K562 (cell line): ENCODE data around the gene PSEN1. TPM values are rescaled to one million over a fixed set of nuclear protein-coding genes. Genes with fewer than 3 reads are reported as not detected.

Experiments used
- ATAC-seq: fragments of 200-7000 bp; cut with Tn5 transposase; 3 replicates; pipeline ENCODE4 v1.9.1; 2020; ENCODE audit warnings: moderate library complexity
- BruUV-seq: library from RNA; stranded (reverse); fragments of 400-500 nt; replicated peaks from 2 replicates; lab custom pipeline; 2021; lab: Mats Ljungman, UMichigan
- CTCF ChIA-PET: fragments of 300-600 bp; formaldehyde crosslinking; extraction: SDS; loops from one replicate; lab custom pipeline; 2021; ENCODE audit warnings: low intra/inter-chr PET ratio; lab: Yijun Ruan, JAX
- POLR2A ChIA-PET: fragments of 300-600, 350-650 bp; sonication (Branson Sonifier 250); formaldehyde crosslinking; extraction: SDS; loops from one replicate; lab custom pipeline; 2021; ENCODE audit warnings: antibody characterized with exemption, inconsistent platforms; lab: Yijun Ruan, JAX
- DNase-seq, 4 experiments: peaks; one replicate each; pipeline versions ENCODE4 v3.0.0 to v3.0.0-alpha.2; 2011 to 2018; ENCODE audit warnings: low spot score in 3 of 4, mixed read lengths in 3 of 4; ENCODE audit errors: extremely low read depth in 1 of 4
- FAIRE-seq: peaks from 2 replicates; lab custom pipeline; 2011; peaks lifted over from hg19 to GRCh38; lab: Jason Lieb, UNC
- H2AFZ ChIP-seq: 2 replicates; pipeline ENCODE4 v1.6.0; 2011; ENCODE audit warnings: low read depth, low read length, control low read depth, inconsistent platforms
- H3K27ac ChIP-seq: fragments of 200-600 bp; 3 replicates; pipeline ENCODE4 v1.8.0; 2011; ENCODE audit warnings: low read depth, mild to moderate bottlenecking, control low read depth, inconsistent platforms, low read length, moderate library complexity, mixed read lengths; ENCODE audit errors: extremely low read depth
- H3K27me3 ChIP-seq, 2 experiments: fragments of 300-600 bp in 1 of 2; 2 replicates in 1 of 2; 3 replicates in 1 of 2; pipeline versions ENCODE4 v1.6.0 to v1.8.0; 2011; ENCODE audit warnings: inconsistent platforms in 2 of 2, low read length in 2 of 2, mild to moderate bottlenecking in 1 of 2, mixed read lengths in 1 of 2, moderate library complexity in 1 of 2; ENCODE audit not compliant: control insufficient read depth in 2 of 2, insufficient read depth in 2 of 2
- H3K36me3 ChIP-seq: fragments of 300-600 bp; 3 replicates; pipeline ENCODE4 v1.8.0; 2011; ENCODE audit warnings: mild to moderate bottlenecking, low read length, inconsistent platforms; ENCODE audit not compliant: control insufficient read depth, insufficient read depth
- H3K4me1 ChIP-seq, 2 experiments: fragments of 200-600 bp in 1 of 2; replicated peaks in 1 of 2; 2 replicates in 1 of 2; 3 replicates in 1 of 2; pipeline versions ENCODE4 v1.5.1 to v1.8.0; 2011; ENCODE audit warnings: inconsistent platforms in 2 of 2, low read length in 2 of 2, mild to moderate bottlenecking in 1 of 2, mixed read lengths in 1 of 2, moderate library complexity in 1 of 2; ENCODE audit not compliant: control insufficient read depth in 2 of 2, insufficient read depth in 2 of 2
- H3K4me2 ChIP-seq: 2 replicates; pipeline ENCODE4 v1.6.1; 2011; ENCODE audit warnings: low read length, control low read depth, inconsistent platforms, mixed read lengths; ENCODE audit not compliant: insufficient read depth
- H3K4me3 ChIP-seq: fragments of 200-600 bp; sonication (generic), shearing (Covaris generic); 2 replicates; pipeline ENCODE4 v1.5.1; 2016; ENCODE audit warnings: control low read depth, inconsistent platforms
- H3K79me2 ChIP-seq: fragments of 200-600 bp; 3 replicates; pipeline ENCODE4 v1.8.0; 2011; ENCODE audit warnings: low read length, inconsistent platforms; ENCODE audit not compliant: control insufficient read depth, insufficient read depth
- H3K9ac ChIP-seq, 2 experiments: 2 replicates each; pipeline versions ENCODE4 v1.6.0 to v1.6.1; 2011; ENCODE audit warnings: low read depth in 2 of 2, low read length in 2 of 2, control low read depth in 1 of 2, inconsistent platforms in 1 of 2, mild to moderate bottlenecking in 1 of 2, mixed read lengths in 1 of 2; ENCODE audit not compliant: insufficient read depth in 1 of 2
- H3K9me1 ChIP-seq: one replicate; pipeline ENCODE4 v1.6.0; 2011; ENCODE audit warnings: inconsistent platforms, mild to moderate bottlenecking, low read length, moderate library complexity; ENCODE audit not compliant: control insufficient read depth, insufficient read depth
- H3K9me3 ChIP-seq: replicated peaks from 2 replicates; pipeline ENCODE4 v1.5.1; 2011; ENCODE audit warnings: low read depth, low read length, inconsistent platforms; ENCODE audit not compliant: control insufficient read depth, insufficient read depth
- H4K20me1 ChIP-seq: replicated peaks from 2 replicates; pipeline ENCODE4 v1.6.1; 2011; ENCODE audit warnings: low read length, inconsistent platforms, mixed read lengths; ENCODE audit not compliant: control insufficient read depth, insufficient read depth
- ARID1B ChIP-seq: fragments of 450-650 bp; IDR thresholded peaks from 2 replicates; pipeline ENCODE4 v1.6.1; 2016; ENCODE audit warnings: antibody characterized with exemption, mild to moderate bottlenecking, inconsistent platforms
- CCNT2 ChIP-seq: IDR thresholded peaks from 2 replicates; pipeline ENCODE4 v1.6.1; 2011; ENCODE audit warnings: borderline replicate concordance, low read depth, mild to moderate bottlenecking, moderate library complexity, mixed read lengths, low read length; ENCODE audit not compliant: insufficient read length; ENCODE audit errors: extremely low read depth
- IRF9 ChIP-seq: fragments of 450-650 bp; IDR thresholded peaks from 2 replicates; pipeline ENCODE4 v1.6.1; 2016; ENCODE audit warnings: missing biosample characterization, missing genetic modification characterization
- KAT2B ChIP-seq: IDR thresholded peaks from one replicate; pipeline ENCODE4 v1.6.1; 2012; ENCODE audit warnings: low read depth, mild to moderate bottlenecking, control low read depth, inconsistent platforms, low read length, moderate library complexity
- KHSRP ChIP-seq: fragments of 450-650 bp; IDR thresholded peaks from 2 replicates; pipeline ENCODE4 v1.6.1; 2017
- LEF1 ChIP-seq: fragments of 450-650 bp; IDR thresholded peaks from 2 replicates; pipeline ENCODE4 v1.6.1; 2016; ENCODE audit warnings: mild to moderate bottlenecking
- NR0B1 ChIP-seq: fragments of 450-650 bp; IDR thresholded peaks from one replicate; pipeline ENCODE4 v1.6.1; 2018; ENCODE audit warnings: mild to moderate bottlenecking, moderate library complexity; ENCODE audit not compliant: partially characterized antibody
- RBM34 ChIP-seq: fragments of 200-400 bp; formaldehyde crosslinking; IDR thresholded peaks from 2 replicates; pipeline ENCODE4 v1.6.1; 2018; ENCODE audit warnings: low read length, borderline replicate concordance; ENCODE audit not compliant: insufficient read depth
- RFX7 ChIP-seq: fragments of 250-450 bp; sonication (Bioruptor Pico); IDR thresholded peaks from 2 replicates; pipeline ENCODE4 v1.5.1; 2021; ENCODE audit warnings: mild to moderate bottlenecking
- RREB1 ChIP-seq: fragments of 250-450 bp; sonication (Bioruptor Pico); IDR thresholded peaks from 2 replicates; pipeline ENCODE4 v1.4.0; 2020
- SLC30A9 ChIP-seq: fragments of 250-450 bp; sonication (Bioruptor Pico); IDR thresholded peaks from 2 replicates; pipeline ENCODE4 v1.8.0; 2022; ENCODE audit warnings: mild to moderate bottlenecking, moderate library complexity
- SP1 ChIP-seq: sonication (generic); formaldehyde crosslinking; IDR thresholded peaks from 2 replicates; pipeline ENCODE4 v1.8.1; 2022; ENCODE audit warnings: mild to moderate bottlenecking, missing genetic modification reagents
- SRSF9 ChIP-seq: fragments of 200-400 bp; formaldehyde crosslinking; IDR thresholded peaks from 2 replicates; pipeline ENCODE4 v1.6.1; 2017; ENCODE audit warnings: low read depth, low read length, borderline replicate concordance
- TBP ChIP-seq: optimal IDR thresholded peaks from 2 replicates; pipeline ENCODE3; 2011; ENCODE audit warnings: low read depth, low read length, improper control_type of control experiment
- ZNF133 ChIP-seq: fragments of 250-450 bp; sonication (Bioruptor Pico); IDR thresholded peaks from 2 replicates; pipeline ENCODE4 v1.4.0; 2020; ENCODE audit warnings: mild to moderate bottlenecking
- ZNF197 ChIP-seq: fragments of 200-800 bp; sonication (Bioruptor generic); IDR thresholded peaks from 2 replicates; pipeline ENCODE4 v1.6.1; 2016; ENCODE audit warnings: low read depth, missing genetic modification characterization, missing compliant biosample characterization
- ZNF23 ChIP-seq: fragments of 250-450 bp; sonication (Bioruptor Pico); IDR thresholded peaks from 2 replicates; pipeline ENCODE4 v1.4.0; 2020; ENCODE audit warnings: mild to moderate bottlenecking
- WGBS: fragments of 100-300 bp; shearing (Covaris generic); methylation state at CpG from one replicate; pipeline ENCODE4 v1.1.6; 2016; ENCODE audit warnings: low coverage, mixed read lengths; ENCODE audit not compliant: insufficient coverage; ENCODE audit errors: missing lambda C conversion rate; 5-methylcytosine and 5-hydroxymethylcytosine counted together
- in situ Hi-C: fragments of 300-500 bp; cut with MboI; formaldehyde crosslinking; loops from 4 replicates; pipeline ENCODE4 v1.15.0; 2018; ENCODE audit warnings: inconsistent platforms, mixed read lengths
- intact Hi-C: fragments of 100-400 bp; cut with micrococcal nuclease; formaldehyde crosslinking; loops from 2 replicates; pipeline ENCODE4 v1.14.2; 2022
- polyA plus RNA-seq, 8 experiments: library from polyadenylated mRNA; depleted of rRNA in 4 of 8; stranded (reverse) in 5 of 8; unstranded in 3 of 8; fragments of >200 nt; fragmentation: Nextera tagmentation in 2 of 8; fragmentation: Illumina TruSeq in 1 of 8; extraction: Ambion mirVana in 2 of 8; extraction: Trizol in 1 of 8; gene quantifications; 2 replicates each; pipeline versions ENCODE4 v1.2.1 to v1.2.3, GENCODE V29; 2011 to 2014; ENCODE audit warnings: inconsistent platforms in 1 of 8, missing spikeins in 1 of 8
- total RNA-seq, 7 experiments: library from RNA; depleted of rRNA in 6 of 7; stranded (reverse); fragments of >200 nt in 6 of 7; fragmentation: Illumina TruSeq in 2 of 7; extraction: Trizol in 2 of 7; gene quantifications; 2 replicates each; pipeline versions ENCODE4 v1.2.1 to v1.2.3, GENCODE V29; 2011 to 2021; ENCODE audit warnings: low replicate concordance in 1 of 7

The PSEN1 gene
- total and polyA plus RNA-seq, 9 of the 15 experiments (the other 6 are each of a cell fraction or from before 2014, with no cell fraction given), result 6.5 to 25.2 (median 14.3) TPM

- Histone ChIP-seq H3K4me3 (no peak overlapping the region), H3K27me3 (no peaks in the 10 kb centered on the region), H3K4me2 (no peak overlapping the region), H3K9me1 (no peaks in the 10 kb centered on the region), H3K27ac (no peak overlapping the region), H2AFZ (no peak overlapping the region), H3K4me1 (no peaks in the 10 kb centered on the region), H3K36me3 (peaks cover 91% of the 10 kb centered on the region), H3K9ac (no peak overlapping the region), H3K9me3 (no peaks in the 10 kb centered on the region), H4K20me1 (no peaks in the 10 kb centered on the region), H3K79me2 (no peaks in the 10 kb centered on the region; the same call in 2 of the 3 replicates)
- FAIRE-seq, result no peak
- intact Hi-C loops, result no loop called here
- POLR2A ChIA-PET, result interaction anchor here (0.6 kb wide), 1 partner anchor 377 kb away, joined by 3 read pairs; no protein-coding TSS in a partner anchor
- BruUV-seq, result no TSS peak
- CTCF ChIA-PET, result no interaction called here
- ATAC-seq, result no peak
- DNase-seq, result no peak
- 100% methylated on average over 1 of the region's 3 CpGs for WGBS
- in situ Hi-C loops, result no loop called here
- no peak for TF ChIP-seq RFX7 (CRISPR knock-in tag)
- no peak for TF ChIP-seq RREB1
- TF ChIP-seq IRF9 (tag), result no peak
- TF ChIP-seq RBM34, result no peak
- no peak for TF ChIP-seq ZNF133
- TF ChIP-seq LEF1, result no peak
- no peak for TF ChIP-seq NR0B1
- TF ChIP-seq SRSF9, result no peak
- TF ChIP-seq ZNF23 (CRISPR knock-in tag), result no peak
- no peak for TF ChIP-seq KAT2B
- no peak for TF ChIP-seq ZNF197 (CRISPR knock-in tag)
- no peak for TF ChIP-seq SP1 (CRISPR knock-in tag)
- no peak for TF ChIP-seq KHSRP
- TF ChIP-seq ARID1B, result no peak
- no peak for TF ChIP-seq SLC30A9 (CRISPR knock-in tag)
- no peak for TF ChIP-seq TBP
- TF ChIP-seq CCNT2, result no peak
Measured at GRCh38 chr14:73105050-73105449, 31.3 kb upstream of the PSEN1 start.
